Tibial nerve (tissue), 3 donors: ENCODE data around the gene HYAL2.

Experiments used
- POLR2A ChIP-seq, 2 donors: fragments of 450-650 bp; IDR thresholded peaks; one replicate each; pipeline ENCODE4 v1.6.1; 2017; ENCODE audit warnings: antibody characterized with exemption in 2 of 2, mild to moderate bottlenecking in 2 of 2, moderate library complexity in 2 of 2
- TF ChIP-seq, protein P1 (sequence below), 5 experiments: fragments of 200-600 bp in 3 of 5; fragments of 450-650 bp in 2 of 5; sonication (generic) in 3 of 5; IDR thresholded peaks; one replicate each; pipeline ENCODE4 v1.5.1; 2016 to 2019; ENCODE audit warnings: antibody characterized with exemption in 5 of 5, mild to moderate bottlenecking in 3 of 5, moderate library complexity in 2 of 5

DNA sequence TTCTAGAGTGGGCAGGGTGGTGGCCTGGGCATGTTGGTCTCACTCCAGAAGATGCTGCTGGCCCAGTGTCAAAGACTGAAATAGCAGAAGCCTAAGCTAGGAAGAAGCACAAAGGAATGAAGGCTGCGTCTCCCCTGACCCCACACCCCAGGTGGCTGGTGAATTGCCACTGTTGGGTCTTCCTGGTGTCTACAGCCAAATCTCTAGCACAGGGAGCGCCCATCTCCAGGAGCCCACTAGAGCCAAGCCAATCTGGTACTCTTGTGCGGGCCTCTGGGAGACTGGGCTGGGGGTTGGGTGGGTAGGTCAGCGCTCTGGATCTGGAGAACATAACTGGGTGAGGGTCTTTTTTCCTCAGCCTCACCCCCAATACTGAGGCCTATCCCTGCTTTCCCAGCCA lies 4.6 kb upstream of the HYAL2 start:
- TF ChIP-seq, protein P1, sequence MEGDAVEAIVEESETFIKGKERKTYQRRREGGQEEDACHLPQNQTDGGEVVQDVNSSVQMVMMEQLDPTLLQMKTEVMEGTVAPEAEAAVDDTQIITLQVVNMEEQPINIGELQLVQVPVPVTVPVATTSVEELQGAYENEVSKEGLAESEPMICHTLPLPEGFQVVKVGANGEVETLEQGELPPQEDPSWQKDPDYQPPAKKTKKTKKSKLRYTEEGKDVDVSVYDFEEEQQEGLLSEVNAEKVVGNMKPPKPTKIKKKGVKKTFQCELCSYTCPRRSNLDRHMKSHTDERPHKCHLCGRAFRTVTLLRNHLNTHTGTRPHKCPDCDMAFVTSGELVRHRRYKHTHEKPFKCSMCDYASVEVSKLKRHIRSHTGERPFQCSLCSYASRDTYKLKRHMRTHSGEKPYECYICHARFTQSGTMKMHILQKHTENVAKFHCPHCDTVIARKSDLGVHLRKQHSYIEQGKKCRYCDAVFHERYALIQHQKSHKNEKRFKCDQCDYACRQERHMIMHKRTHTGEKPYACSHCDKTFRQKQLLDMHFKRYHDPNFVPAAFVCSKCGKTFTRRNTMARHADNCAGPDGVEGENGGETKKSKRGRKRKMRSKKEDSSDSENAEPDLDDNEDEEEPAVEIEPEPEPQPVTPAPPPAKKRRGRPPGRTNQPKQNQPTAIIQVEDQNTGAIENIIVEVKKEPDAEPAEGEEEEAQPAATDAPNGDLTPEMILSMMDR (IDR thresholded peaks at IDR 0.05): no peak
- TF ChIP-seq POLR2A (IDR thresholded peaks at IDR 0.05): no peak
